Measurements from ENCODE around the gene KCTD4.

KCTD4 gene

GRCh38 chr13:45178349-45179162 is 22.3 kb downstream of the KCTD4 start:
- no peak for DNase-seq (ENCODE audit: low read depth)

GRCh38 chr13:45174478-45174877 is 26.4 kb downstream of the KCTD4 start:
- DNase-seq (ENCODE audit: low read depth), result no peak

GRCh38 chr13:45168555-45168930 is 32.3 kb downstream of the KCTD4 start:
- DNase-seq (ENCODE audit: low read depth), result no peak

GRCh38 chr13:45167611-45168554 is 33.0 kb downstream of the KCTD4 start:
- no peak for DNase-seq (ENCODE audit: low read depth)

- DNase-seq (ENCODE audit: low read depth), result no peak
These were observed 34.0 kb downstream of the KCTD4 start for GRCh38 chr13:45166858-45167257.

GRCh38 chr13:45162821-45163220 is 38.0 kb downstream of the KCTD4 start:
- DNase-seq (ENCODE audit: low read depth), result peak; percentile 73

GRCh38 chr13:45162194-45162593 is 38.7 kb downstream of the KCTD4 start:
- peak; percentile 14 for DNase-seq (ENCODE audit: low read depth)

GRCh38 chr13:45156565-45157361 is 44.1 kb downstream of the KCTD4 start:
- no peak for DNase-seq (ENCODE audit: low read depth)

- no peak for DNase-seq (ENCODE audit: low read depth)
These were observed 50.9 kb downstream of the KCTD4 start for GRCh38 chr13:45149964-45150363.

GRCh38 chr13:45143346-45143751 is 57.5 kb downstream of the KCTD4 start:
- no peak for DNase-seq (ENCODE audit: low read depth)
